Heart left ventricle (tissue), 16 donors: ENCODE data around the gene ZDHHC22. TPM values are rescaled to one million over a fixed set of nuclear protein-coding genes. Genes with fewer than 3 reads are reported as not detected.
A peak's percentile ranks its signal among the peaks of the same experiment; 100 is the strongest.

Source experiments
- ATAC-seq, 4 donors: fragments of 200-7000 bp; cut with Tn5 transposase; one replicate each; pipeline ENCODE4 v1.9.1; 2020 to 2022; ENCODE audit warnings: moderate library complexity in 4 of 4, mild to moderate bottlenecking in 3 of 4, moderate number of reproducible peaks in 1 of 4
- DNase-seq, 5 donors: peaks; one replicate each; pipeline ENCODE4 v3.0.0-alpha.2; 2020
- H3K27ac ChIP-seq, 12 donors: fragments of 200-600 bp; sonication (generic) in 4 of 12; one replicate each; pipeline versions ENCODE4 v1.5.0 to v1.8.0; 2016 to 2022; ENCODE audit warnings: mild to moderate bottlenecking in 2 of 12
- H3K27me3 ChIP-seq, 9 donors: fragments of 200-600 bp; sonication (generic) in 2 of 9; one replicate each; pipeline versions ENCODE4 v1.5.1 to v1.8.0; 2016 to 2022; ENCODE audit warnings: mild to moderate bottlenecking in 3 of 9
- H3K36me3 ChIP-seq, 9 donors: fragments of 200-600 bp; sonication (generic) in 2 of 9; one replicate each; pipeline versions ENCODE4 v1.5.0 to v1.8.0; 2018 to 2022; ENCODE audit warnings: mild to moderate bottlenecking in 2 of 9
- H3K4me1 ChIP-seq, 12 donors: fragments of 200-600 bp; sonication (generic) in 4 of 12; one replicate each; pipeline versions ENCODE4 v1.5.0 to v1.8.0; 2016 to 2022; ENCODE audit warnings: mild to moderate bottlenecking in 3 of 12
- H3K4me3 ChIP-seq, 12 donors: fragments of 200-600 bp; sonication (generic) in 4 of 12; one replicate each; pipeline versions ENCODE4 v1.5.0 to v1.8.0; 2017 to 2022; ENCODE audit warnings: mild to moderate bottlenecking in 9 of 12, moderate library complexity in 4 of 12
- H3K9me3 ChIP-seq, 12 donors: fragments of 200-600 bp; sonication (generic) in 4 of 12; one replicate each; pipeline versions ENCODE4 v1.5.0 to v1.8.0; 2016 to 2022; ENCODE audit warnings: mild to moderate bottlenecking in 1 of 12
- CTCF ChIP-seq, 12 donors: fragments of 200-600 bp; sonication (generic) in 4 of 12; IDR thresholded peaks; one replicate each; pipeline versions ENCODE4 v1.5.0 to v1.8.0; 2018 to 2022; ENCODE audit warnings: antibody characterized with exemption in 12 of 12, mild to moderate bottlenecking in 5 of 12
- POLR2A ChIP-seq, 2 donors: fragments of 450-650 bp; IDR thresholded peaks; one replicate each; pipeline ENCODE4 v1.6.1; 2017; ENCODE audit warnings: antibody characterized with exemption in 2 of 2, mild to moderate bottlenecking in 2 of 2, moderate library complexity in 2 of 2
- WGBS, 4 donors: extraction: QIAGEN DNeasy Blood & Tissue Kit in 2 of 4; methylation state at CpG; one replicate each; pipeline versions ENCODE4 v1.1.5 to v1.1.7; 2013 to 2018; 5-methylcytosine and 5-hydroxymethylcytosine counted together
- intact Hi-C, 10 donors: fragments of 100-400 bp; cut with DNase I; formaldehyde crosslinking; loops; one replicate each; pipeline versions ENCODE4 v1.11.1 to v1.14.2; 2022
- polyA plus RNA-seq, 2 donors: library from polyadenylated mRNA; stranded (reverse); fragments of 200-250 nt; gene quantifications; one replicate each; pipeline ENCODE4 v1.2.3, GENCODE V29; 2013
- total RNA-seq, 9 donors: library from RNA; depleted of rRNA in 2 of 9; stranded (reverse); fragments of >200 nt in 2 of 9; fragmentation: NEBNext Ultra II Directional in 3 of 9; extraction: Animal tissue kit (Norgen Biotek cat#: 25700) in 3 of 9; gene quantifications; one replicate each; pipeline versions ENCODE4 v1.1.0 to v1.2.4, GENCODE V29; 2016 to 2023
- donor health status: ischemic (EF 13 %, LVEDD 7.1; RV severe dilation, severe dysfunction).
- donor health status: healthy with polysubstance abuse.
- donor health status: DM: no; HTN: yes; CAD: no.
- donor health status: DM: no; HTN: no; CAD: no.
- donor health status: ischemic (EF 25% LVEDD 6.9; RV normal size, moderate dysfunction).
- donor health status: ischemic (EF 25% LVEDD 5.7; RV mildly dilated, moderate dysfunction).
- donor health status: healthy.
- donor health status: DM: yes; HTN: yes; CAD: no.
- donor health status: ischemic (EF 35%, LVEDD 5.7; RV mildly dilated, moderate dysfunction).
- donor health status: nonischemic (EF 11% LVEDD 7.7; RV severe dilation, severe dysfunction).
- donor health status: DM: yes; HTN: yes; CAD: no.
- donor health status: PGD.
- donor health status: ischemic (EF 29% LVEDD 5.4; RV normal size, mild dysfunction).
- donor health status: nonischemic (EF 23%, LVEDD 6.1; RV moderate dilation, normal function).

The ZDHHC22 gene
- total and polyA plus RNA-seq, 11 donors, result 0.12 TPM; not detected in 10

- TF ChIP-seq POLR2A (IDR thresholded peaks at IDR 0.05) (no peak), CTCF (IDR thresholded peaks at IDR 0.05) (no peak)
- WGBS, 4 donors, result 4 to 9% (median 5%) methylated on average over 9 of the region's 9 CpGs
- ATAC-seq, result no peak
- Histone ChIP-seq H3K4me3 (peak overlapping the region in 7 of 12 donors; percentile 29 to 51 (median 43)), H3K27ac (no peak overlapping the region), H3K4me1 (peaks cover 5 to 29% (median 19%) of the 10 kb centered on the region in 12 donors), H3K27me3 (peaks cover 31 to 100% (median 93%) of the 10 kb centered on the region in 9 donors), H3K9me3 (no peaks in the 10 kb centered on the region), H3K36me3 (no peaks in the 10 kb centered on the region)
- DNase-seq, result no peak
- intact Hi-C loops, result no loop called here
Observed at GRCh38 chr14:77142005-77142800, 612 bp upstream of the ZDHHC22 start.

GRCh38 chr14:77140359-77141213 is 1.0 kb downstream of the ZDHHC22 start:
- intact Hi-C loops, result no loop called here
- TF ChIP-seq POLR2A (IDR thresholded peaks at IDR 0.05) (no peak), CTCF (IDR thresholded peaks at IDR 0.05) (no peak)
- H3K27ac ChIP-seq, result no peak overlapping the region
- H3K36me3 ChIP-seq, result no peaks in the 10 kb centered on the region
- H3K9me3 ChIP-seq, result no peaks in the 10 kb centered on the region
- peak overlapping the region; percentile 17 to 53 (median 41) for H3K4me3 ChIP-seq
- 0 to 1% (median 1%) methylated on average over 38 to 67 of the region's 67 CpGs for WGBS, 4 donors
- peaks cover 5 to 29% (median 19%) of the 10 kb centered on the region in 12 donors for H3K4me1 ChIP-seq
- ATAC-seq, result no peak
- H3K27me3 ChIP-seq, result peaks cover 33 to 97% (median 80%) of the 10 kb centered on the region in 9 donors
- no peak for DNase-seq

- ATAC-seq (peak in 3 of 4 donors; percentile 38 to 44 (median 41)), DNase-seq (no peak)
- intact Hi-C loops, result no loop called here
- peak in 11 of 12 donors; percentile 7 to 50 (median 26) for TF ChIP-seq CTCF (IDR thresholded peaks at IDR 0.05)
- no peak for TF ChIP-seq POLR2A (IDR thresholded peaks at IDR 0.05)
- peak overlapping the region in 1 of 12 donors; percentile 29 for H3K4me3 ChIP-seq
- H3K36me3 ChIP-seq, result no peaks in the 10 kb centered on the region
- H3K9me3 ChIP-seq, result no peaks in the 10 kb centered on the region
- WGBS, 4 donors, result 1 to 3% (median 2%) methylated on average over 37 to 52 of the region's 52 CpGs
- H3K27ac ChIP-seq, result no peak overlapping the region
- peaks cover 5 to 29% (median 19%) of the 10 kb centered on the region in 12 donors for H3K4me1 ChIP-seq
- peaks cover 33 to 99% (median 78%) of the 10 kb centered on the region in 9 donors for H3K27me3 ChIP-seq
Observed at GRCh38 chr14:77139540-77140358, 1.8 kb downstream of the ZDHHC22 start.
